ENCODE results near the gene ANXA6. TPM values are rescaled to one million over a fixed set of nuclear protein-coding genes. Genes with fewer than 3 reads are reported as not detected.

ANXA6 gene
- total and polyA plus RNA-seq, 8 donors: 37.0 to 70.8 (median 48.7) TPM

DNA sequence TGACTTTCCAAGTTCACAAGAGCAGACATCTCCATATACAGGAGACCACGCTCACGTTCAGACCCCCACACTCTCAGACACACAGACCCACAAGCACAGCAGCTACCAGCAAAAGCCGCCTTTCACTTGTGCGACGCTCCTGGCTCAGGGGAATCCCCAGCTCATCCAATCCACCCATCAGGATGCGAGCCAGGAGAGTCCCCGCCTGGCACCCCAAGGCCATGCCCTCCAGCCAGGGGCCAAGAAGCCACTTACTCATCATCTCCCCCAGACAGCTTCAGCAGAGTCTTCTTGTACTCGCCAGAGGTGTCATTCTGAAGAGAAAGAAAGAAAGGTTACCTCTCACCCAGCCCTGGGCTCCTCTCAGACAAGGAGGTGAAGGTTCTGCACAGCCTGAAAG lies 29.7 kb downstream of the ANXA6 start:
- Histone ChIP-seq H3K27me3 (no peaks in the 10 kb centered on the region), H3K27ac (no peak overlapping the region), H3K4me3 (no peak overlapping the region), H3K36me3 (peaks cover 0 to 4% (median 0%) of the 10 kb centered on the region in 3 donors), H3K4me1 (peaks cover 0 to 4% (median 0%) of the 10 kb centered on the region in 3 donors), H3K9me3 (no peaks in the 10 kb centered on the region)
- WGBS, 2 donors: 88 to 89% methylated on average over 8 of the region's 8 CpGs
- intact Hi-C loops (cut with DNase I): loop anchor here in 2 of 3 donors (5.0 to 10.0 kb wide), 3 partner anchors 34 to 117 kb away; no protein-coding TSS in a partner anchor
- DNase-seq (no peak), ATAC-seq (no peak), FAIRE-seq (no peak)
- TF ChIP-seq, protein P1, sequence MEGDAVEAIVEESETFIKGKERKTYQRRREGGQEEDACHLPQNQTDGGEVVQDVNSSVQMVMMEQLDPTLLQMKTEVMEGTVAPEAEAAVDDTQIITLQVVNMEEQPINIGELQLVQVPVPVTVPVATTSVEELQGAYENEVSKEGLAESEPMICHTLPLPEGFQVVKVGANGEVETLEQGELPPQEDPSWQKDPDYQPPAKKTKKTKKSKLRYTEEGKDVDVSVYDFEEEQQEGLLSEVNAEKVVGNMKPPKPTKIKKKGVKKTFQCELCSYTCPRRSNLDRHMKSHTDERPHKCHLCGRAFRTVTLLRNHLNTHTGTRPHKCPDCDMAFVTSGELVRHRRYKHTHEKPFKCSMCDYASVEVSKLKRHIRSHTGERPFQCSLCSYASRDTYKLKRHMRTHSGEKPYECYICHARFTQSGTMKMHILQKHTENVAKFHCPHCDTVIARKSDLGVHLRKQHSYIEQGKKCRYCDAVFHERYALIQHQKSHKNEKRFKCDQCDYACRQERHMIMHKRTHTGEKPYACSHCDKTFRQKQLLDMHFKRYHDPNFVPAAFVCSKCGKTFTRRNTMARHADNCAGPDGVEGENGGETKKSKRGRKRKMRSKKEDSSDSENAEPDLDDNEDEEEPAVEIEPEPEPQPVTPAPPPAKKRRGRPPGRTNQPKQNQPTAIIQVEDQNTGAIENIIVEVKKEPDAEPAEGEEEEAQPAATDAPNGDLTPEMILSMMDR (IDR thresholded peaks at IDR 0.05): no peak

DNA sequence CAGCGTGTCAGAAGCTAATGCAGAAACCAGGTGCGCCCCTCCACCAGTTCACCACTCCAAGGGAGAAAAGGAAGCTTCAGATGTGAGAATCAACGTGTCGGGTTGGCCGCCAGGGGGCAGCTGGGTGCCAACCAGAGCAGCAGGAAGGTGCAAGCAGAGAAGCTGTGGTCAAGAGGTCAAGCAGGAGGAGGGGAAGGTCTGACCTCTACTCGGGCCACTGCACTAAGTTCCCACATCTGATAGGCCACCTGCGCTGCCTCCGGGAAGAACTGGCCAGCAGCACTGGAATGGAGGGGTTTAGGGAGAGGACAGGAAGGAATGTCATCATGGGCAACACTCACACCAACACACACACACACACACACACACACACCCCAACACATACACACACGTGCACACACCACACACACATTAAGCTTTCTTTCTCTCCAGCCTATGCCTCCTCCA lies 31.4 kb downstream of the ANXA6 start:
- ATAC-seq (peak; percentile 47 to 78 (median 74)), DNase-seq (peak; percentile 51 to 87 (median 70)), FAIRE-seq (no peak)
- TF ChIP-seq, protein P1 (IDR thresholded peaks at IDR 0.05): peak; percentile 62 to 80 (median 74)
- Histone ChIP-seq H3K4me3 (no peak overlapping the region), H3K27me3 (no peaks in the 10 kb centered on the region), H3K36me3 (no peaks in the 10 kb centered on the region), H3K9me3 (no peaks in the 10 kb centered on the region), H3K4me1 (peaks cover 0 to 4% (median 0%) of the 10 kb centered on the region in 3 donors), H3K27ac (no peak overlapping the region)
- intact Hi-C loops (cut with DNase I): loop anchor here in 2 of 3 donors (5.0 to 10.0 kb wide), 3 partner anchors 36 to 119 kb away; no protein-coding TSS in a partner anchor
- WGBS, 2 donors: 17 to 18% methylated on average over 9 of the region's 9 CpGs

DNA sequence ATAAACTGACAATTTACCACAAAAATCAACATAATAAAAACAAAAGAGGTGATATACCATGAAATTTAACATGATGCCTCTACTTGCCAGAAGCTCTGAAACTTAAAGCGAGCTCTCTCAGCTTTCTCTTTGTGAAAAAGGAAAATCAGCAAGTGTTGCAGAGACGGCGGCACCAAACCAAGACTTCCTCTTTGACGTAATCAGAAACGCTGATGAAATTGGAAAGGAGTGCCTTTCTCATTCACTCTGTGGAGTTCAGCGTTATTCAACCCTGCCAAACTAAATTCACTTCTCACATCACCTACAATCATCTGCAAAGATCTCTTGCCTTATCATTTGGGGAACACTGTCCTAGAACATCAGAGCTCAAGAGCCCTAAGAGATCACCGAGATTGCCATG lies 32.2 kb downstream of the ANXA6 start:
- peaks cover 0 to 4% (median 0%) of the 10 kb centered on the region in 3 donors for H3K4me1 ChIP-seq

DNA sequence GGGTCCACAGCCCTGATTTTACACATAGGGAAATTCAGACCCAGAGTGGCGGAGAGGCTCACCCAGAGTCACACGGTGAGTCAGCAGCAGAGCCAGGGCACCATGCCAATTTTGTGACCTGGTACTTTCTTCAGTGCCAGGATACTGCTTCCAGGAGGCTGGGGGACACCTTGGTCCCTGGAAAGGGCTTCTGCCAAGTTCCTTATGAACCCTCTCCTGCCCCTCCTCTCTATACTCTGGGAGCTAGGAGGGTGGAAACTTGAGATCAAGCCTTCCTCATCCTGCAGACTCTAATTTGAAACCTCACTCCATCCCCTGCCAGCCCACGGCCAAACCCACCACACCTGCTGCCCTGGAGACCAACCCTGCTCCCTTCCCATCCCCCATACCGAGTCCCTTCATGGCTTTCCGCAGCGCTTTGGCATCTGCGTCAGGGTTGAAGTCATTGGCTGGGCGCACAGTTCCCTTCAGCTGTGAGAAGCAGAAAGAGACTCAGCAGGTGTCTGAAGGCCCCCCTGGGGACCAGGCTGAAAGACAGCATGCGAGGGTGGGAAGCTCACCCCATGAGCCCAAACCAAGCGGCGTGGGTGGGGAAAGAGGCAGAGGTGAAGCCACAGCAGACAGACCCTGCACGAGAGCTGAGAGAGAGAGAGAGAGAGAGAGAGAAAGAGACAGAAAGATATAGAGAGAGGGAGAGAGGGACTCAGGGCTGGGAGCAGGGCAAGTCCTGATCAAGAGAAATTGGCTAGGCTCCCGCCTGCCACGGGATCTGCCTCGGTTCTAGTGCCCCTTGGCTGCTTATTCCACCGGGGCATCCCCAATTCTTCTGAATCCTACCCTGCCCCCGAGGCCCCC lies 33.5 kb downstream of the ANXA6 start:
- Histone ChIP-seq H3K27me3 (no peaks in the 10 kb centered on the region), H3K4me1 (peaks cover 0 to 4% (median 0%) of the 10 kb centered on the region in 3 donors), H3K36me3 (no peaks in the 10 kb centered on the region), H3K9me3 (no peaks in the 10 kb centered on the region), H3K4me3 (no peak overlapping the region), H3K27ac (no peak overlapping the region)
- DNase-seq (peak; percentile 50 to 88 (median 81)), FAIRE-seq (no peak), ATAC-seq (peak; percentile 66 to 80 (median 75))
- intact Hi-C loops (cut with DNase I): loop anchor here in 1 of 3 donors (10.0 kb wide), 1 partner anchor 121 kb away; no protein-coding TSS in a partner anchor
- 72 to 76% methylated on average over 17 of the region's 17 CpGs for WGBS, 2 donors
- TF ChIP-seq, protein P1 (IDR thresholded peaks at IDR 0.05): no peak

More for the DNA sequence above, 32.2 kb downstream of the ANXA6 start:
- H3K27ac ChIP-seq: no peak overlapping the region
- 80 to 81% methylated on average over 7 of the region's 7 CpGs for WGBS, 2 donors
- no peak for DNase-seq
- H3K27me3 ChIP-seq: no peaks in the 10 kb centered on the region
- H3K36me3 ChIP-seq: no peaks in the 10 kb centered on the region
- ATAC-seq: peak in 1 of 4 donors; percentile 17
- no peak for FAIRE-seq
- intact Hi-C loops (cut with DNase I): loop anchor here in 2 of 3 donors (5.0 to 10.0 kb wide), 3 partner anchors 37 to 119 kb away; no protein-coding TSS in a partner anchor
- no peaks in the 10 kb centered on the region for H3K9me3 ChIP-seq
- TF ChIP-seq, protein P1 (IDR thresholded peaks at IDR 0.05): no peak
- H3K4me3 ChIP-seq: no peak overlapping the region

Measured in pancreas (tissue), 10 donors.